ENCODE data around the gene ARMCX6. TPM values are rescaled to one million over a fixed set of nuclear protein-coding genes. Genes with fewer than 3 reads are reported as not detected.
A peak's percentile ranks its signal among the peaks of the same experiment; 100 is the strongest.

ARMCX6 gene
- total RNA-seq: 77.1 and 84.0 TPM in 2 replicates
- long read RNA-seq, transcript ARMCX6-201 (3 exons, 1,846 nt): major isoform, 153 of 187 reads
- long read RNA-seq, transcript ARMCX6-206 (4 exons, 846 nt): minor isoform, 9 of 187 reads
- long read RNA-seq, partial matches to known transcripts: 11 of 187 reads
- long read RNA-seq, other reads (novel, unspliced or antisense): 7 of 187 reads

DNA sequence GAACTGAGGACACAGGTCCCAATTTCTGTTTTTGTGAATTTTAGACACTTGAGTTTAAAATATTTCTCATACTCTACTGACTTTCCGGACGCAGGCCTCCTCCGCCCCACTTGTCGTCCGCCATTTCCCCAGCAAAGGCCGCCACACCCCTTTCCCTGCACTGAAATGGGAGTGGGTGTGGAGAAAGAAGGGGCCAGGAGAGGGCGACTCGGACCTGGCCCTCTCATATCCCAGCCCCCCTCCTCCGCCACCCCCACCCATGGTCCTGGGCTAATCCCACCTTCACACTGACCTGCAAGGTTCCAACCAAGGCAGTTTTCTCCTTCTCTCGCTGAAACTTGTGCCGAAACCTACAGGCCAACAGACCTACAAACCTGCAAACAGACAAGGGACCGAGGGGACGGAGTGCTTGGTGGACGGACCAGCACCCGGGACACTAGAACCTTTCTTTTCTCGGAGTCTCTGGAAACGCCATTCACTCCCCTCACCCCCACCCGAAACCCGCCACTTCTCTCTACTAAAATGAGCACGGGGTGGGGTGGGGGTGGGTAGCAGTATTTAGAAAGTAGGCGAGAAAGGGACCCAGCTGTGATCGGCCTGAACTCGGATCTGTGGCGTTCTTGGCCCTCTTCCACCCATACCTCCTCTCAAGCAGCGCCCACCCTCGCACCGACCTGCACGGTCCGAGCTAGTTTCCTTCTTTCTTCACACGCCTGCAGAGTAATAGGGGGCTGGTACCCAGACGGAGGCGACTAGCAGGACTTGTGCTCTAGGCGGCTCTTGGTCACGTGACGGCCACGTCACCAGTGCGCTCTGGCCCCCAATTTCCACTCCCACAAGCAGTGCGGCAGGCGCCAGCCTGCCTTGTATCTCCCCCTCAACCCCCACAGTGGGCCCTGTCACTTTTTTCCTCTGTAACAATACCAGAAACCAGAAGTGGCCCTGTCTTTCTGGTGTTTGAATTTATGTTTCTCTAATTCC is at the start of gene ARMCX6:
TSS of gene ARMCX6 (minus strand) at position 790 of the 981 bp plus-strand sequence. CDS start 1,380 bp downstream, outside the sequence.
- peaks cover 21% of the 10 kb centered on the region for H3K9me3 Mint-ChIP-seq (ENCODE audit: low read depth)
- H3K27me3 Mint-ChIP-seq: no peaks in the 10 kb centered on the region
- TF ChIP-seq, protein P1, sequence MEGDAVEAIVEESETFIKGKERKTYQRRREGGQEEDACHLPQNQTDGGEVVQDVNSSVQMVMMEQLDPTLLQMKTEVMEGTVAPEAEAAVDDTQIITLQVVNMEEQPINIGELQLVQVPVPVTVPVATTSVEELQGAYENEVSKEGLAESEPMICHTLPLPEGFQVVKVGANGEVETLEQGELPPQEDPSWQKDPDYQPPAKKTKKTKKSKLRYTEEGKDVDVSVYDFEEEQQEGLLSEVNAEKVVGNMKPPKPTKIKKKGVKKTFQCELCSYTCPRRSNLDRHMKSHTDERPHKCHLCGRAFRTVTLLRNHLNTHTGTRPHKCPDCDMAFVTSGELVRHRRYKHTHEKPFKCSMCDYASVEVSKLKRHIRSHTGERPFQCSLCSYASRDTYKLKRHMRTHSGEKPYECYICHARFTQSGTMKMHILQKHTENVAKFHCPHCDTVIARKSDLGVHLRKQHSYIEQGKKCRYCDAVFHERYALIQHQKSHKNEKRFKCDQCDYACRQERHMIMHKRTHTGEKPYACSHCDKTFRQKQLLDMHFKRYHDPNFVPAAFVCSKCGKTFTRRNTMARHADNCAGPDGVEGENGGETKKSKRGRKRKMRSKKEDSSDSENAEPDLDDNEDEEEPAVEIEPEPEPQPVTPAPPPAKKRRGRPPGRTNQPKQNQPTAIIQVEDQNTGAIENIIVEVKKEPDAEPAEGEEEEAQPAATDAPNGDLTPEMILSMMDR (IDR thresholded peaks at IDR 0.05; ENCODE audit: unreplicated experiment): peak; percentile 54
- peak; percentile 42 for DNase-seq (ENCODE audit: low spot score, unreplicated experiment)
- H3K4me1 Mint-ChIP-seq (ENCODE audit: low read depth): peaks cover 6% of the 10 kb centered on the region
- peaks cover 5% of the 10 kb centered on the region for H3K36me3 Mint-ChIP-seq (ENCODE audit: insufficient read depth)
- H3K27ac Mint-ChIP-seq: peak within 1 kb of the TSS; percentile 95
- H3K4me3 Mint-ChIP-seq (ENCODE audit: low read depth): peak within 1 kb of the TSS; percentile 90

DNA sequence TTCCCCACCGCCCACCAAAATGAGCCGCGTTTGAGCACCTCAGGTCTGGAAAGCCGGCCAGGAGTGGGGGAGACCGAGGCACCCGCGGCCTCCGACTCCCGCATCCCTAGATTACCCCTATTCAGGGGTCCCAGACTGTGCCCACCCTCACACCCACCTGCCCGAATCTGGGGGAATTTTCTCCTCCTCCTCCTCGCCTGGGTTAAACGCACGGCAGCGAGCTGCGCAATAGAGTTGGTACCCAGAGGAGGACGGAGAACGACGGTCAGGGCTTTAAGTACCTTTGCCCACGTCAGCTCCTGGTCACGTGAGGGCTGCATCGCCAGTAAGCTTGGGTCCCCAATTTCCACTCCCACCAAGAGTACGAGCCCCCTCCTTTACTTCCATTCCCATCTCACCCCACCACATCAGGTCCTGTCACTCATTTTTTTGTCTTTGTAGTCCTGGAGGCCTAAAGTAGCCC is 41.8 kb upstream of the ARMCX6 start, which contains the start of gene ARMCX2:
TSS of gene ARMCX2 (minus strand) at position 250 of the 463 bp plus-strand sequence. CDS start 2,262 bp downstream, outside the sequence.
- H3K36me3 Mint-ChIP-seq (ENCODE audit: insufficient read depth): no peaks in the 10 kb centered on the region
- H3K27me3 Mint-ChIP-seq: no peaks in the 10 kb centered on the region
- H3K4me3 Mint-ChIP-seq (ENCODE audit: low read depth): peak within 1 kb of the TSS; percentile 85
- TF ChIP-seq, protein P1 (IDR thresholded peaks at IDR 0.05; ENCODE audit: unreplicated experiment): no peak
- peaks cover 27% of the 10 kb centered on the region for H3K9me3 Mint-ChIP-seq (ENCODE audit: low read depth)
- peak within 1 kb of the TSS; percentile 89 for H3K27ac Mint-ChIP-seq
- DNase-seq (ENCODE audit: low spot score, unreplicated experiment): no peak
- peaks cover 4% of the 10 kb centered on the region for H3K4me1 Mint-ChIP-seq (ENCODE audit: low read depth)

DNA sequence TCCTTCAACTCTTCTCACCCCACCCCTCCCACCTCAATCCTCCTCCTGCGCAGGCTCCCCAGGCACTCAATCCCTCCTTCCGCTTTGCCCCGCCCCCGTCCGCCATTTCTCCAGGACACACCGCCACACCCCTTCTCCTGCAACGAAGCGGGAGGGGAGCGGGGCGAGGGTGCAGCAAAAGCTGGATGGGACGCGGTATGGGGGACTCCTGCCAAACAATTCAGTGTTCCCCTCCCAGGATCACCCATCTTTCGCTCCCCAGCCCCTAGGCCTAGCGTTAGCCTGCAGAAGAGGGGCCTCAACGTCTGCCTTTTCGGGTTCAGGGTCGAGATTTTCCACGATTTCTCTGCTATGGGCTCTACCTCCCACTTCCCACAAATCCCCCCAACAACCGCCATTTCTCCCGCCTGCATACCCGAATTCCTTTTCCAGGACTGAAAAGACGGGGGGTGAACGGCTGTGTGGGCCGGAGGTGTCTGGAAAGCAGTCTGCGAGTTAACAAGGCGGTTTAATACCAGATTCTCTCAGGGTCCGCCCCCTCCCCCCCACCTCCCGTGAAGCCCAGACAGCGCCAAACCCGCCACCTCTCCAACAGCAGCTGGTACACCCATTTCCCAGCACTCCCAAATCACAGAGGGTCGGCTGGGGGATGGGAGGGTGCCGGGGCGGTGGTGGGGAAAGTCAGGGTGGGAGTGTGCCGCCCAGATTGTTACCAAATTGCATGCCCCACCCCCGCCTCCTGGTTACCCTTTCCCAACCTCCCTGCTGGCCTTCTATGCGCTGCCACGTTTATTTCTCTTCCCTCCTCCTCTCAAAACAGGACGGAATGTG is 41.1 kb upstream of the ARMCX6 start:
- peak; percentile 28 for DNase-seq (ENCODE audit: low spot score, unreplicated experiment)
- H3K27ac Mint-ChIP-seq: peak overlapping the region; percentile 89
- no peaks in the 10 kb centered on the region for H3K36me3 Mint-ChIP-seq (ENCODE audit: insufficient read depth)
- TF ChIP-seq, protein P1 (IDR thresholded peaks at IDR 0.05; ENCODE audit: unreplicated experiment): no peak
- no peaks in the 10 kb centered on the region for H3K27me3 Mint-ChIP-seq
- H3K4me1 Mint-ChIP-seq (ENCODE audit: low read depth): peaks cover 4% of the 10 kb centered on the region
- H3K4me3 Mint-ChIP-seq (ENCODE audit: low read depth): peak overlapping the region; percentile 85
- H3K9me3 Mint-ChIP-seq (ENCODE audit: low read depth): peaks cover 27% of the 10 kb centered on the region

DNA sequence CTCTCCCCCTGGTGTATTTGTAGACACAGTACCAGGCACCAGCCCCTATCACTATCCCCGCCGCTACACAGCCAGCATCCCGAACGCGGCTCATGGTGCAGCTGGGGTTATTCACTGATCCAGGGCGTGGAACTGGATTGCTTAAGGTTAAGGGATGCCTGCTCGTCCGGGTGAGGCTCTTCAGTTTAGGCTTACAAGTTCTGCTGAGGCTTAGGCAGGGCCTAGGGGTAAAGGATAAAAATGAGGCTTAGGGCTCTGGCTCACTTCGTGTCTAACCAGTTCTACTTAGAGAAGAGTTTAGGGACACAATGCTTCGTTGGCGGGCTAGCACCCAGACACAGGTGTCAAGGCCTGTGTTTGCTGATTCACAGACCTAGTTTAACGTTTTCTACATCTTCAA is 39.7 kb upstream of the ARMCX6 start:
- peaks cover 20% of the 10 kb centered on the region for H3K9me3 Mint-ChIP-seq (ENCODE audit: low read depth)
- DNase-seq (ENCODE audit: low spot score, unreplicated experiment): no peak
- TF ChIP-seq, protein P1 (IDR thresholded peaks at IDR 0.05; ENCODE audit: unreplicated experiment): no peak
- H3K36me3 Mint-ChIP-seq (ENCODE audit: insufficient read depth): no peaks in the 10 kb centered on the region
- H3K27me3 Mint-ChIP-seq: no peaks in the 10 kb centered on the region
- peaks cover 4% of the 10 kb centered on the region for H3K4me1 Mint-ChIP-seq (ENCODE audit: low read depth)
- no peak overlapping the region for H3K27ac Mint-ChIP-seq
- H3K4me3 Mint-ChIP-seq (ENCODE audit: low read depth): no peak overlapping the region
